ENCODE results near the gene VAC14. TPM values are rescaled to one million over a fixed set of nuclear protein-coding genes. Genes with fewer than 3 reads are reported as not detected.

Gene VAC14
- total RNA-seq, 1 donor from 2014 or later, result 17.4 TPM

- intact Hi-C loops (cut with DNase I), result no loop called here
- ATAC-seq (ENCODE audit: poor library complexity), result no peak
- no peak for DNase-seq
These were observed 31.8 kb downstream of the VAC14 start for GRCh38 chr16:70769131-70769530.

GRCh38 chr16:70768203-70768580 is 32.8 kb downstream of the VAC14 start:
- ATAC-seq (ENCODE audit: poor library complexity) (no peak), DNase-seq (no peak)
- intact Hi-C loops (cut with DNase I), result no loop called here

- DNase-seq, result no peak
- no peak for ATAC-seq (ENCODE audit: poor library complexity)
- intact Hi-C loops (cut with DNase I), result no loop called here
These were observed 33.4 kb downstream of the VAC14 start for GRCh38 chr16:70767377-70768202.

- intact Hi-C loops (cut with DNase I), result no loop called here
- ATAC-seq (ENCODE audit: poor library complexity) (no peak), DNase-seq (no peak)
These were observed 34.3 kb downstream of the VAC14 start for GRCh38 chr16:70766658-70767057.

- intact Hi-C loops (cut with DNase I), result no loop called here
- ATAC-seq (ENCODE audit: poor library complexity) (peak; percentile 20), DNase-seq (no peak)
These were observed 34.8 kb downstream of the VAC14 start for GRCh38 chr16:70766176-70766575.

GRCh38 chr16:70765491-70765890 is 35.5 kb downstream of the VAC14 start:
- intact Hi-C loops (cut with DNase I), result no loop called here
- ATAC-seq (ENCODE audit: poor library complexity) (no peak), DNase-seq (no peak)

- DNase-seq (no peak), ATAC-seq (ENCODE audit: poor library complexity) (no peak)
- intact Hi-C loops (cut with DNase I), result no loop called here
These were observed 36.3 kb downstream of the VAC14 start for GRCh38 chr16:70764632-70765031.

GRCh38 chr16:70760221-70760620 is 40.7 kb downstream of the VAC14 start:
- intact Hi-C loops (cut with DNase I), result no loop called here
- DNase-seq (no peak), ATAC-seq (ENCODE audit: poor library complexity) (no peak)

GRCh38 chr16:70759666-70760065 is 41.3 kb downstream of the VAC14 start:
- intact Hi-C loops (cut with DNase I), result no loop called here
- DNase-seq (no peak), ATAC-seq (ENCODE audit: poor library complexity) (no peak)

- intact Hi-C loops (cut with DNase I), result no loop called here
- ATAC-seq (ENCODE audit: poor library complexity) (no peak), DNase-seq (no peak)
These were observed 42.2 kb downstream of the VAC14 start for GRCh38 chr16:70758786-70759185.

GRCh38 chr16:70757183-70757582 is 43.8 kb downstream of the VAC14 start:
- ATAC-seq (ENCODE audit: poor library complexity) (no peak), DNase-seq (no peak)
- intact Hi-C loops (cut with DNase I), result no loop called here

- intact Hi-C loops (cut with DNase I), result no loop called here
- DNase-seq (no peak), ATAC-seq (ENCODE audit: poor library complexity) (no peak)
These were observed 44.9 kb downstream of the VAC14 start for GRCh38 chr16:70756071-70756470.

- intact Hi-C loops (cut with DNase I), result no loop called here
- no peak for ATAC-seq (ENCODE audit: poor library complexity)
- no peak for DNase-seq
These were observed 45.9 kb downstream of the VAC14 start for GRCh38 chr16:70754851-70755600.

GRCh38 chr16:70754371-70754770 is 46.6 kb downstream of the VAC14 start:
- ATAC-seq (ENCODE audit: poor library complexity), result no peak
- intact Hi-C loops (cut with DNase I), result no loop called here
- DNase-seq, result no peak

- ATAC-seq (ENCODE audit: poor library complexity) (no peak), DNase-seq (no peak)
- intact Hi-C loops (cut with DNase I), result no loop called here
These were observed 47.1 kb downstream of the VAC14 start for GRCh38 chr16:70753694-70754325.

- intact Hi-C loops (cut with DNase I), result no loop called here
- no peak for DNase-seq
- no peak for ATAC-seq (ENCODE audit: poor library complexity)
These were observed 47.7 kb downstream of the VAC14 start for GRCh38 chr16:70753228-70753627.

GRCh38 chr16:70752426-70752825 is 48.5 kb downstream of the VAC14 start:
- no peak for DNase-seq
- ATAC-seq (ENCODE audit: poor library complexity), result no peak
- intact Hi-C loops (cut with DNase I), result no loop called here

GRCh38 chr16:70751593-70751992 is 49.4 kb downstream of the VAC14 start:
- ATAC-seq (ENCODE audit: poor library complexity) (no peak), DNase-seq (no peak)
- intact Hi-C loops (cut with DNase I), result no loop called here

GRCh38 chr16:70750893-70751467 is 50.0 kb downstream of the VAC14 start:
- intact Hi-C loops (cut with DNase I), result no loop called here
- peak; percentile 84 for DNase-seq
- ATAC-seq (ENCODE audit: poor library complexity), result peak; percentile 73
